ENCODE measurements around the gene SIGLEC14. TPM values are rescaled to one million over a fixed set of nuclear protein-coding genes. Genes with fewer than 3 reads are reported as not detected.
A peak's percentile ranks its signal among the peaks of the same experiment; 100 is the strongest.

The SIGLEC14 gene
- total RNA-seq, 4 donors from 2014 or later = 0.97 to 2.9 TPM; not detected in 2

DNA sequence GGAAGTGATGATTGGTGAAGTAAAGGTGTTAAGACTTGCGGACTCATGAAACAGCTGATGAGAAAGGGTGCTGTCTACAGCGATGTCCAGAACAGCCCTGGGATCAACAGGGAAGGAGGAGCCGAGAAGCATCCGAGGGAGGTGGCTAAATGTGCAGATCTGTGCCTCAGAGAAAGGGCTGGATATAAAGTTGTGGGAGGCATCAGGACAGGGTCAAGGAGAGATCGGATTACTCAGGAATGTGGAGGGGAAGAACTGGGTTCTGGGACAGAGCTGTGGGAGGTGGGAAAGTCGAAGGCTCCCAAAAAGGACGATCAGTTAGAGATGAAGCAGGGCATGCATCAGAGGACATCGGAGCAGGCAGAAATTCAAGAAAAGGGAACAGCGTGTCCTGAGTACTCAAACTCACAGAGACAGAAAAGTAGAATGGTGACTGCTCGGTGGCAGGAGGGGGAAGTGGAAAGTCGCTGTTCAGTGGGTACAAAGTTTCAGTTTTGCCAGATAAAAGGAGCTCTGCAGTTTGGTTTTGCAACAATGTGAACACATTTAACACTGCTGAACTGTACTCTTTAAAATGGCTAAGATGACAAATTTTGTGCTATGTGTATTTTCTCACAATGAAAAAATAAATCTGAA lies 1.9 kb downstream of the SIGLEC14 start:
- Histone ChIP-seq H3K9me3 (no peaks in the 10 kb centered on the region), H3K4me3 (peak overlapping the region in 1 of 4 donors; percentile 11), H3K27me3 (peaks cover 0 to 41% (median 0%) of the 10 kb centered on the region in 4 donors), H3K27ac (no peak overlapping the region), H3K36me3 (no peaks in the 10 kb centered on the region), H3K4me1 (no peaks in the 10 kb centered on the region)
- no peak for DNase-seq
- no peak for TF ChIP-seq POLR2A (IDR thresholded peaks at IDR 0.05)
- TF ChIP-seq, protein P1, sequence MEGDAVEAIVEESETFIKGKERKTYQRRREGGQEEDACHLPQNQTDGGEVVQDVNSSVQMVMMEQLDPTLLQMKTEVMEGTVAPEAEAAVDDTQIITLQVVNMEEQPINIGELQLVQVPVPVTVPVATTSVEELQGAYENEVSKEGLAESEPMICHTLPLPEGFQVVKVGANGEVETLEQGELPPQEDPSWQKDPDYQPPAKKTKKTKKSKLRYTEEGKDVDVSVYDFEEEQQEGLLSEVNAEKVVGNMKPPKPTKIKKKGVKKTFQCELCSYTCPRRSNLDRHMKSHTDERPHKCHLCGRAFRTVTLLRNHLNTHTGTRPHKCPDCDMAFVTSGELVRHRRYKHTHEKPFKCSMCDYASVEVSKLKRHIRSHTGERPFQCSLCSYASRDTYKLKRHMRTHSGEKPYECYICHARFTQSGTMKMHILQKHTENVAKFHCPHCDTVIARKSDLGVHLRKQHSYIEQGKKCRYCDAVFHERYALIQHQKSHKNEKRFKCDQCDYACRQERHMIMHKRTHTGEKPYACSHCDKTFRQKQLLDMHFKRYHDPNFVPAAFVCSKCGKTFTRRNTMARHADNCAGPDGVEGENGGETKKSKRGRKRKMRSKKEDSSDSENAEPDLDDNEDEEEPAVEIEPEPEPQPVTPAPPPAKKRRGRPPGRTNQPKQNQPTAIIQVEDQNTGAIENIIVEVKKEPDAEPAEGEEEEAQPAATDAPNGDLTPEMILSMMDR (IDR thresholded peaks at IDR 0.05) = no peak
- intact Hi-C loops (cut with DNase I) = no loop called here
- WGBS, 2 donors = 48% methylated on average over 10 of the region's 11 CpGs; no CpG with 5 or more reads in 1 of the 2 donors

DNA sequence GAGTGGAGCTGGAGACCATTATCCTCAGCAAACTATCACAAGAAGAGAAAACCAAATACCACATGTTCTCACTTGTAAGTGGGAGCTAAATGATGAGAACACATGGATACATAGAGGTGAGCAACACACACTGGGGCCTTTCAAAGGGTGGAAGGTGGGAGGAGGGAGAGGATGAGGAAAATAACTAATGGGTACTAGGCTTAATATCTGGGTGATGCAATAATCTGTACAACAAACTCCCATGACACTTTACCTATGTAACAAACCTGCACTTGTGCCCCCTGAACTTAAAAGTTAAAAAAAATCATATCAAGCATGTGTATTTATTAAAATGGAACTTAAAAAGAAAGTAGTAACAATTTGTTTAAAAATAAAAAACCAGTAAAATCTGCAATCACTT lies 5.0 kb downstream of the SIGLEC14 start:
- no peak for TF ChIP-seq POLR2A (IDR thresholded peaks at IDR 0.05)
- TF ChIP-seq, protein P1 (IDR thresholded peaks at IDR 0.05) = no peak
- Histone ChIP-seq H3K27me3 (peaks cover 0 to 47% (median 0%) of the 10 kb centered on the region in 4 donors), H3K27ac (no peak overlapping the region), H3K4me1 (no peaks in the 10 kb centered on the region), H3K4me3 (no peak overlapping the region), H3K9me3 (peaks cover 0 to 7% (median 0%) of the 10 kb centered on the region in 3 donors), H3K36me3 (no peaks in the 10 kb centered on the region)
- intact Hi-C loops (cut with DNase I) = no loop called here
- DNase-seq = no peak

GRCh38 chr19:51640386-51640785 lies 6.2 kb downstream of the SIGLEC14 start:
- Histone ChIP-seq H3K4me1 (no peaks in the 10 kb centered on the region), H3K36me3 (no peaks in the 10 kb centered on the region), H3K4me3 (no peak overlapping the region), H3K27ac (no peak overlapping the region), H3K27me3 (peaks cover 0 to 55% (median 0%) of the 10 kb centered on the region in 4 donors), H3K9me3 (peaks cover 0 to 13% (median 0%) of the 10 kb centered on the region in 3 donors)
- DNase-seq = no peak
- WGBS, 2 donors = 73% methylated on average over 3 of the region's 3 CpGs; no CpG with 5 or more reads in 1 of the 2 donors
- no peak for TF ChIP-seq POLR2A (IDR thresholded peaks at IDR 0.05)
- TF ChIP-seq, protein P1 (IDR thresholded peaks at IDR 0.05) = no peak
- intact Hi-C loops (cut with DNase I) = no loop called here

DNA sequence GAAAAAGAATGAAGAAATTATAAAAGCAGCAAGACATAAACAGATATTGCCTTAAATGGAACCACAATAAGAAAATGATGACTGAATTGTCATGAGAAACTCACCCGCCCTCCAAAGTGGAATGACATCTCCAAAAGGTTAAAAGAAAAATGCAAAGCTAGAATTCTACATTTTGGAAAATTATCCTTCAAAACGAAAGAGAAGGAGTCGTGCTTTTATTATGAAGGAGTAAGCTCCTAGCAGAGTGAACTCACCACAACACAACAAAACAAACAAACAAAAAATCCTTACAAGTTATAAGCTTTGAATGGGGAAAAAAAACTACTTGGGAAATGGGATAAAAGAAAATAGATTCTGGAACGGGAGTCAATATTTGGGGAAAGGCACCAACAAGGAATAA lies 6.7 kb downstream of the SIGLEC14 start:
- H3K4me3 ChIP-seq = no peak overlapping the region
- WGBS, 2 donors = 55% methylated on average over 4 of the region's 4 CpGs; no CpG with 5 or more reads in 1 of the 2 donors
- H3K36me3 ChIP-seq = no peaks in the 10 kb centered on the region
- intact Hi-C loops (cut with DNase I) = no loop called here
- no peak for DNase-seq
- no peaks in the 10 kb centered on the region for H3K4me1 ChIP-seq
- H3K27me3 ChIP-seq = peaks cover 0 to 52% (median 0%) of the 10 kb centered on the region in 4 donors
- H3K9me3 ChIP-seq = peaks cover 0 to 13% (median 0%) of the 10 kb centered on the region in 3 donors
- H3K27ac ChIP-seq = no peak overlapping the region
- TF ChIP-seq, protein P1 (IDR thresholded peaks at IDR 0.05) = no peak
- TF ChIP-seq POLR2A (IDR thresholded peaks at IDR 0.05) = no peak

DNA sequence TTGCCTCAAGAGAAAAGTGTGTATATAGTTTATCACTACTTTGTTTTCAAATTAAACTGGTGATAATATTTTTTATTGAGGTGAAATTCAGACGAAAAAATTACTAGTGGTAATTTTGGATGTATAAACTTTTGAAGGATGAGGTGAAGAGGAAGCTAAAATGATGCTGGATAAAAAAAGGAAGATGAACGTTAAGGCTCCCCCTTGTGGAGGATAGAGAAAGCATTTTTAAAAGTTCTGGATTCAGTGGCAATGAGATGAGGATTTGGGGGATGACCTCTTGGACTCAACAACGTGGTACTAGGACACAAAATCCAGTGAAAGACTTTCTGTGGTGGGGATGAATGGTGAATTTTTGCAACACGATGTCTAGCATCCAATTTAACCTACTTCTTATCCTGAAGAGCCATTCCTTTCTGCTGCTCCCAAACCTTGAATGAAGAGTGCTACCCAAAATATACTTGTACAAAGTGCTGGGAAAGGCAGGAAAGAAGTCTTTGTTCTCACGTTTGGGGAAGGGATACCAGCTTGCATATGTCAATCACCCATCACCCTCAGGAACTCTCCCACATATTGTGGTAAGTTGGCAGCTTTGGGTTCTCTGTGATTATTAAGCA lies 9.2 kb downstream of the SIGLEC14 start:
- no peak for DNase-seq
- Histone ChIP-seq H3K9me3 (peaks cover 0 to 13% (median 0%) of the 10 kb centered on the region in 3 donors), H3K27ac (no peak overlapping the region), H3K36me3 (no peaks in the 10 kb centered on the region), H3K4me1 (no peaks in the 10 kb centered on the region), H3K27me3 (peaks cover 0 to 35% (median 0%) of the 10 kb centered on the region in 4 donors), H3K4me3 (no peak overlapping the region)
- 17% methylated on average over 5 of the region's 5 CpGs; no CpG with 5 or more reads in 1 of the 2 donors for WGBS, 2 donors
- intact Hi-C loops (cut with DNase I) = no loop called here
- TF ChIP-seq POLR2A (IDR thresholded peaks at IDR 0.05) = no peak
- TF ChIP-seq, protein P1 (IDR thresholded peaks at IDR 0.05) = peak in 2 of 6 experiments; percentile 22 to 58
